ENCODE results near the gene TNFRSF1A.

DNA sequence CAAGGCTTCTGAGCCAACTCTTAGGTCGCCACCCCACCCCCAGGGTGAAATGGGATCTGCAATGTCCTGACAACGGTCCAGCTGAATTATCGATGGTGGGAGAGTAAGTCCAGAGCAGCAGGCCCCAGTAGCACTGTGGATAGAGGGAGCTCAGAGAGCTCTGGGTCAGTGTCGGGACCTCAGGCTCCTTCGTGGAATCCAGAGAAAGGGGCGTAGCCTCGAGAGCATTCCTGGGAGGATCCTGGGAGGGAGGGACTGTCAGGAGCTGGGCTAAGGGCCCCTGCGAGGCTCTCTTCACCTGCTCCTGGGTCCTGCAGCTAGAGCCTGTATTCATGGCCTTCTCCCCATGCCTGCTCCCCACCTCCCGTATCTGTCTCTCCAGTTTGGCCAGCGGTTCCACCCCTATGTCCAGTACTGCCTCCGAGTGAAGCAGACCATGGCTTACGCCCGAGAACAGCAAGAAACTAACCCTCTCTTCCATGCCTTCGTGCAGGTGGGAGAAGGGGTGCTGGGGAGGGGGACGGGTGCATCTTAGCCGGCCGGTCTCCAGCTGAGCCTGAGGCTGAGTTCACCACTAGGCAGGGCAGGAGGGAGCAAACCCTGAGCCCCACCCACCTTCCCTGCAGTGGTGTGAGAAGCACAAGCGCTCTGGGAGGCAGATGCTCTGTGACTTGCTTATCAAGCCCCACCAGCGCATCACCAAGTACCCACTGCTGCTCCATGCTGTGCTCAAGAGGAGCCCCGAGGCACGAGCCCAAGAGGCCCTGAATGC lies 24.8 kb downstream of the TNFRSF1A start:
- TF ChIP-seq, protein P1, sequence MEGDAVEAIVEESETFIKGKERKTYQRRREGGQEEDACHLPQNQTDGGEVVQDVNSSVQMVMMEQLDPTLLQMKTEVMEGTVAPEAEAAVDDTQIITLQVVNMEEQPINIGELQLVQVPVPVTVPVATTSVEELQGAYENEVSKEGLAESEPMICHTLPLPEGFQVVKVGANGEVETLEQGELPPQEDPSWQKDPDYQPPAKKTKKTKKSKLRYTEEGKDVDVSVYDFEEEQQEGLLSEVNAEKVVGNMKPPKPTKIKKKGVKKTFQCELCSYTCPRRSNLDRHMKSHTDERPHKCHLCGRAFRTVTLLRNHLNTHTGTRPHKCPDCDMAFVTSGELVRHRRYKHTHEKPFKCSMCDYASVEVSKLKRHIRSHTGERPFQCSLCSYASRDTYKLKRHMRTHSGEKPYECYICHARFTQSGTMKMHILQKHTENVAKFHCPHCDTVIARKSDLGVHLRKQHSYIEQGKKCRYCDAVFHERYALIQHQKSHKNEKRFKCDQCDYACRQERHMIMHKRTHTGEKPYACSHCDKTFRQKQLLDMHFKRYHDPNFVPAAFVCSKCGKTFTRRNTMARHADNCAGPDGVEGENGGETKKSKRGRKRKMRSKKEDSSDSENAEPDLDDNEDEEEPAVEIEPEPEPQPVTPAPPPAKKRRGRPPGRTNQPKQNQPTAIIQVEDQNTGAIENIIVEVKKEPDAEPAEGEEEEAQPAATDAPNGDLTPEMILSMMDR (IDR thresholded peaks at IDR 0.05): no peak
- TF ChIP-seq POLR2A (IDR thresholded peaks at IDR 0.05) (no peak), EP300 (IDR thresholded peaks at IDR 0.05) (no peak)

All from tibial nerve (tissue), 4 donors.